ENCODE results near the gene INPP5D. TPM values are rescaled to one million over a fixed set of nuclear protein-coding genes. Genes with fewer than 3 reads are reported as not detected.
"Not testable (repeated sequence)": the region's sequence is repeated elsewhere in the genome, so short reads cannot be mapped to it uniquely, and the experiment has no call there.

The INPP5D gene
- total and polyA plus RNA-seq, 4 donors, result 2.9 to 18.8 (median 6.6) TPM

DNA sequence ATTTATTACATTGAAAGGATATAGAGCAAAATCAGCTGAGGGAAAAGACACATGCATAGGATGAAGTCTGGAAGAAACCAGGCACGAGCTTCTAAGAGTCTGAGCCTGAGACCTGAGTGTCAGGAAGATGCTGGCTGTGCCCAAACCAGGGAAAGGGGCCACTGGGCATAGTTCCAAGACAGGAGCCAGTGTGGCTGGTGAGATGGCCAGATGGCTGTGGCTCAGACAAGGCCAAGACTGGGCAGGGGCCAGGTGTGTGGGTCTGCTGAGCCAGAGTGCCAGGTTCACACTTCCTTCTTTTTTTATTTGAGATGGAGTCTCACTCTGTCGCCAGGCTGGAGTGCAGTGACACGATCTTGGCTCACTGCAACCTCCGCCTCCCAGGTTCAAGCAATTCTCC lies 95.9 kb downstream of the INPP5D start:
- no peaks in the 10 kb centered on the region for H3K4me1 ChIP-seq (ENCODE audit: control insufficient read depth in 4 of 4, insufficient read depth in 4 of 4, low read length in 3 of 4)
- peaks cover 0 to 4% (median 0%) of the 10 kb centered on the region in 4 donors for H3K36me3 ChIP-seq (ENCODE audit: control insufficient read depth in 4 of 4, insufficient read depth in 3 of 4, low read depth in 1 of 4, low read length in 3 of 4)
- no peak for DNase-seq (ENCODE audit: low spot score)
- H3K9ac ChIP-seq (ENCODE audit: low read depth in 1 of 2, low read length in 2 of 2), result no peak overlapping the region
- no peak overlapping the region for H3K27ac ChIP-seq (ENCODE audit: low read depth in 1 of 2, low read length in 2 of 2)
- 96% methylated on average over 4 of the region's 4 CpGs for WGBS
- H3K27me3 ChIP-seq (ENCODE audit: control insufficient read depth in 4 of 4, insufficient read depth in 4 of 4, low read length in 3 of 4), result no peaks in the 10 kb centered on the region
- H3K4me3 ChIP-seq (ENCODE audit: low read depth in 1 of 3, low read length in 3 of 3), result no peak overlapping the region
- no peaks in the 10 kb centered on the region for H3K9me3 ChIP-seq (ENCODE audit: control insufficient read depth in 4 of 4, low read length in 3 of 4)
- no peak for TF ChIP-seq YY1 (IDR thresholded peaks at IDR 0.05)
- no peak for TF ChIP-seq HNF4G (IDR thresholded peaks at IDR 0.05)
- TF ChIP-seq, protein P1, sequence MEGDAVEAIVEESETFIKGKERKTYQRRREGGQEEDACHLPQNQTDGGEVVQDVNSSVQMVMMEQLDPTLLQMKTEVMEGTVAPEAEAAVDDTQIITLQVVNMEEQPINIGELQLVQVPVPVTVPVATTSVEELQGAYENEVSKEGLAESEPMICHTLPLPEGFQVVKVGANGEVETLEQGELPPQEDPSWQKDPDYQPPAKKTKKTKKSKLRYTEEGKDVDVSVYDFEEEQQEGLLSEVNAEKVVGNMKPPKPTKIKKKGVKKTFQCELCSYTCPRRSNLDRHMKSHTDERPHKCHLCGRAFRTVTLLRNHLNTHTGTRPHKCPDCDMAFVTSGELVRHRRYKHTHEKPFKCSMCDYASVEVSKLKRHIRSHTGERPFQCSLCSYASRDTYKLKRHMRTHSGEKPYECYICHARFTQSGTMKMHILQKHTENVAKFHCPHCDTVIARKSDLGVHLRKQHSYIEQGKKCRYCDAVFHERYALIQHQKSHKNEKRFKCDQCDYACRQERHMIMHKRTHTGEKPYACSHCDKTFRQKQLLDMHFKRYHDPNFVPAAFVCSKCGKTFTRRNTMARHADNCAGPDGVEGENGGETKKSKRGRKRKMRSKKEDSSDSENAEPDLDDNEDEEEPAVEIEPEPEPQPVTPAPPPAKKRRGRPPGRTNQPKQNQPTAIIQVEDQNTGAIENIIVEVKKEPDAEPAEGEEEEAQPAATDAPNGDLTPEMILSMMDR (IDR thresholded peaks at IDR 0.05; ENCODE audit: low read depth, low read length, missing input control), result no peak

DNA sequence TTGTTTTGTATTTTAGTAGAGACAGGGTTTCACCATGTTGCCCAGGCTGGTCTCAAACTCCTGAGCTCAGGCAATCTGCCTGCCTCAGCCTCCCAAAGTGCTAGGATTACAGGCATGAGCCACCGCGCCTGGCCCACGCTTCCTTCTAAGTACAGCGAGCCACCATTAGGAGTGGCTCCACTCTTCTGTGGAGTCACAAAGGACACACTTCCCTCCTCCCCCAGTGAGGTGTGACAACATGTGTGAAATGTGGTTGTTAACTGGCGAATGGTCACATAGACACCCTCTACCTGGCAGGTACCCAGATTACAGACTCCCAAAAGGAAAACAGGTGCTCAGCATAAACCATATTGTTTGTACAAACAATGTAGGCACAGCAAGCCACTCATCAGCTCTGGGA lies 96.3 kb downstream of the INPP5D start:
- not testable (repeated sequence) for H3K27ac ChIP-seq (ENCODE audit: low read depth in 1 of 2, low read length in 2 of 2); H3K9ac ChIP-seq (ENCODE audit: low read depth in 1 of 2, low read length in 2 of 2); H3K27me3 ChIP-seq (ENCODE audit: control insufficient read depth in 4 of 4, insufficient read depth in 4 of 4, low read length in 3 of 4); H3K4me3 ChIP-seq (ENCODE audit: low read depth in 1 of 3, low read length in 3 of 3); H3K4me1 ChIP-seq (ENCODE audit: control insufficient read depth in 4 of 4, insufficient read depth in 4 of 4, low read length in 3 of 4); H3K36me3 ChIP-seq (ENCODE audit: control insufficient read depth in 4 of 4, insufficient read depth in 3 of 4, low read depth in 1 of 4, low read length in 3 of 4); H3K9me3 ChIP-seq (ENCODE audit: control insufficient read depth in 4 of 4, low read length in 3 of 4); DNase-seq (ENCODE audit: low spot score)
- WGBS, result 84% methylated on average over 5 of the region's 5 CpGs

DNA sequence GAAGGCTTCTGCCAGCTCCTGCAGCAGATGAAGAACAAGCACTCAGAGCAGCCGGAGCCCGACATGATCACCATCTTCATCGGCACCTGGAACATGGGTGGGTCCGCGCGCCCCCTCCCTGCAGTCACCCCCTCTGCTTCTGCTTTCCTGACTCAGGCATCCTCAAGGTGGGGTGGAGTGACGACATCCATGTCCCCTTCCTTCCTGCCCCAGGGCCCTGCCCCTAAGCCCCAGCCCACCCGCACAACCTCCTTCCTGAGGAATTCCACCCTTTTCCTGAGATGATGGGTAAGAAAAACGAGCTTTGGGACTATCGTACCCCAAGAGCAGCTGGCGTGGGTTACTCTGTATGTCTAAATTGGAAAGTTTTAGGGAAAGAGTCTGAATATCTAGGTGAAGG lies 101.6 kb downstream of the INPP5D start:
- 86% methylated on average over 11 of the region's 11 CpGs for WGBS
- TF ChIP-seq RXRA (IDR thresholded peaks at IDR 0.05) (no peak), RAD21 (IDR thresholded peaks at IDR 0.05) (no peak), TAF1 (conservative IDR thresholded peaks at IDR 0.05) (no peak), YY1 (IDR thresholded peaks at IDR 0.05) (no peak)
- TF ChIP-seq, protein P2, sequence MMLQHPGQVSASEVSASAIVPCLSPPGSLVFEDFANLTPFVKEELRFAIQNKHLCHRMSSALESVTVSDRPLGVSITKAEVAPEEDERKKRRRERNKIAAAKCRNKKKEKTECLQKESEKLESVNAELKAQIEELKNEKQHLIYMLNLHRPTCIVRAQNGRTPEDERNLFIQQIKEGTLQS (IDR thresholded peaks at IDR 0.05), result no peak
- Histone ChIP-seq H3K36me3 (ENCODE audit: control insufficient read depth in 4 of 4, insufficient read depth in 3 of 4, low read depth in 1 of 4, low read length in 3 of 4) (peaks cover 0 to 4% (median 2%) of the 10 kb centered on the region in 4 donors), H3K9me3 (ENCODE audit: control insufficient read depth in 4 of 4, low read length in 3 of 4) (no peaks in the 10 kb centered on the region), H3K4me3 (ENCODE audit: low read depth in 1 of 3, low read length in 3 of 3) (no peak overlapping the region), H3K27ac (ENCODE audit: low read depth in 1 of 2, low read length in 2 of 2) (no peak overlapping the region), H3K4me1 (ENCODE audit: control insufficient read depth in 4 of 4, insufficient read depth in 4 of 4, low read length in 3 of 4) (peaks cover 0 to 3% (median 0%) of the 10 kb centered on the region in 4 donors), H3K9ac (ENCODE audit: low read depth in 1 of 2, low read length in 2 of 2) (no peak overlapping the region), H3K27me3 (ENCODE audit: control insufficient read depth in 4 of 4, insufficient read depth in 4 of 4, low read length in 3 of 4) (no peaks in the 10 kb centered on the region)
- no peak for DNase-seq (ENCODE audit: low spot score)

DNA sequence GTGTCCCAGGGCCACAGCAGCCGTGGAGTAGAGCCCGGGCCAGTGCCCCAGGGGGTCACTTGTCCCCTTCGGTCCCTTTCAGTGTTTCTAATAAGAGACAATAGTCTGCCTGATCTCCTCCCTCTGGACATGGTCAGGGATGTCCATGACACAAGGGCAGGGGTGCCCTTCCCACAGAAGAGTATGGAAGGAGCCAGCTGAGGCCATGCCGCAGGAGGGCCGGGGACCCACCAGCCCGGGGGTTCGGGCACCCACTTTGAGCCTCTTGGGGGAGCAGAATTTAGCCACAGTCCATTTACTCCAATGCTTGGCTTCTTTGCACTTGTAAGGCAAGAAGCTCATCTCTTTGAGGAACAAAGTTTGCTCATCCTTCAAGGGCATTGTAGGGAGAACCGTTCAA lies 102.6 kb downstream of the INPP5D start:
- Histone ChIP-seq H3K9me3 (ENCODE audit: control insufficient read depth in 4 of 4, low read length in 3 of 4) (no peaks in the 10 kb centered on the region), H3K27ac (ENCODE audit: low read depth in 1 of 2, low read length in 2 of 2) (no peak overlapping the region), H3K36me3 (ENCODE audit: control insufficient read depth in 4 of 4, insufficient read depth in 3 of 4, low read depth in 1 of 4, low read length in 3 of 4) (peaks cover 0 to 4% (median 2%) of the 10 kb centered on the region in 4 donors), H3K4me1 (ENCODE audit: control insufficient read depth in 4 of 4, insufficient read depth in 4 of 4, low read length in 3 of 4) (peaks cover 0 to 3% (median 0%) of the 10 kb centered on the region in 4 donors), H3K27me3 (ENCODE audit: control insufficient read depth in 4 of 4, insufficient read depth in 4 of 4, low read length in 3 of 4) (no peaks in the 10 kb centered on the region), H3K9ac (ENCODE audit: low read depth in 1 of 2, low read length in 2 of 2) (no peak overlapping the region), H3K4me3 (ENCODE audit: low read depth in 1 of 3, low read length in 3 of 3) (no peak overlapping the region)
- DNase-seq (ENCODE audit: low spot score), result no peak
- 89% methylated on average over 8 of the region's 8 CpGs for WGBS
- TF ChIP-seq, protein P3, sequence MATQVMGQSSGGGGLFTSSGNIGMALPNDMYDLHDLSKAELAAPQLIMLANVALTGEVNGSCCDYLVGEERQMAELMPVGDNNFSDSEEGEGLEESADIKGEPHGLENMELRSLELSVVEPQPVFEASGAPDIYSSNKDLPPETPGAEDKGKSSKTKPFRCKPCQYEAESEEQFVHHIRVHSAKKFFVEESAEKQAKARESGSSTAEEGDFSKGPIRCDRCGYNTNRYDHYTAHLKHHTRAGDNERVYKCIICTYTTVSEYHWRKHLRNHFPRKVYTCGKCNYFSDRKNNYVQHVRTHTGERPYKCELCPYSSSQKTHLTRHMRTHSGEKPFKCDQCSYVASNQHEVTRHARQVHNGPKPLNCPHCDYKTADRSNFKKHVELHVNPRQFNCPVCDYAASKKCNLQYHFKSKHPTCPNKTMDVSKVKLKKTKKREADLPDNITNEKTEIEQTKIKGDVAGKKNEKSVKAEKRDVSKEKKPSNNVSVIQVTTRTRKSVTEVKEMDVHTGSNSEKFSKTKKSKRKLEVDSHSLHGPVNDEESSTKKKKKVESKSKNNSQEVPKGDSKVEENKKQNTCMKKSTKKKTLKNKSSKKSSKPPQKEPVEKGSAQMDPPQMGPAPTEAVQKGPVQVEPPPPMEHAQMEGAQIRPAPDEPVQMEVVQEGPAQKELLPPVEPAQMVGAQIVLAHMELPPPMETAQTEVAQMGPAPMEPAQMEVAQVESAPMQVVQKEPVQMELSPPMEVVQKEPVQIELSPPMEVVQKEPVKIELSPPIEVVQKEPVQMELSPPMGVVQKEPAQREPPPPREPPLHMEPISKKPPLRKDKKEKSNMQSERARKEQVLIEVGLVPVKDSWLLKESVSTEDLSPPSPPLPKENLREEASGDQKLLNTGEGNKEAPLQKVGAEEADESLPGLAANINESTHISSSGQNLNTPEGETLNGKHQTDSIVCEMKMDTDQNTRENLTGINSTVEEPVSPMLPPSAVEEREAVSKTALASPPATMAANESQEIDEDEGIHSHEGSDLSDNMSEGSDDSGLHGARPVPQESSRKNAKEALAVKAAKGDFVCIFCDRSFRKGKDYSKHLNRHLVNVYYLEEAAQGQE (IDR thresholded peaks at IDR 0.05), result no peak
- TF ChIP-seq NR2F2 (IDR thresholded peaks at IDR 0.05) (no peak), FOXA1 (IDR thresholded peaks at IDR 0.05) (no peak), TAF1 (conservative IDR thresholded peaks at IDR 0.05) (no peak), FOXA2 (IDR thresholded peaks at IDR 0.05) (no peak), HNF4A (conservative IDR thresholded peaks at IDR 0.05) (no peak), RXRA (IDR thresholded peaks at IDR 0.05) (no peak), GABPA (IDR thresholded peaks at IDR 0.05 in 1 of 2, conservative IDR thresholded peaks at IDR 0.05 in 1 of 2) (no peak), HNF4G (IDR thresholded peaks at IDR 0.05) (no peak), JUND (IDR thresholded peaks at IDR 0.05) (no peak), EGR1 (IDR thresholded peaks at IDR 0.05; ENCODE audit: low read depth in 2 of 2) (no peak)
- TF ChIP-seq, protein P2 (IDR thresholded peaks at IDR 0.05), result no peak
- TF ChIP-seq, protein P4, sequence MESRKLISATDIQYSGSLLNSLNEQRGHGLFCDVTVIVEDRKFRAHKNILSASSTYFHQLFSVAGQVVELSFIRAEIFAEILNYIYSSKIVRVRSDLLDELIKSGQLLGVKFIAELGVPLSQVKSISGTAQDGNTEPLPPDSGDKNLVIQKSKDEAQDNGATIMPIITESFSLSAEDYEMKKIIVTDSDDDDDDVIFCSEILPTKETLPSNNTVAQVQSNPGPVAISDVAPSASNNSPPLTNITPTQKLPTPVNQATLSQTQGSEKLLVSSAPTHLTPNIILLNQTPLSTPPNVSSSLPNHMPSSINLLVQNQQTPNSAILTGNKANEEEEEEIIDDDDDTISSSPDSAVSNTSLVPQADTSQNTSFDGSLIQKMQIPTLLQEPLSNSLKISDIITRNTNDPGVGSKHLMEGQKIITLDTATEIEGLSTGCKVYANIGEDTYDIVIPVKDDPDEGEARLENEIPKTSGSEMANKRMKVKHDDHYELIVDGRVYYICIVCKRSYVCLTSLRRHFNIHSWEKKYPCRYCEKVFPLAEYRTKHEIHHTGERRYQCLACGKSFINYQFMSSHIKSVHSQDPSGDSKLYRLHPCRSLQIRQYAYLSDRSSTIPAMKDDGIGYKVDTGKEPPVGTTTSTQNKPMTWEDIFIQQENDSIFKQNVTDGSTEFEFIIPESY (IDR thresholded peaks at IDR 0.05), result no peak

All from liver (tissue), 9 donors.